ENCODE results near the gene C19orf81. TPM values are rescaled to one million over a fixed set of nuclear protein-coding genes. Genes with fewer than 3 reads are reported as not detected.

The C19orf81 gene
- total and polyA plus RNA-seq, 9 of the 15 experiments (the other 6 are each of a cell fraction or from before 2014, with no cell fraction given) = 2.5 to 42.9 (median 33.0) TPM; not detected in 4

GRCh38 chr19:50679177-50680125 is 30.2 kb downstream of the C19orf81 start (continued):
- no peak for TF ChIP-seq ETV5 (CRISPR knock-in tag; IDR thresholded peaks at IDR 0.05; ENCODE audit: low read depth)
- no peak for TF ChIP-seq NCOA2 (IDR thresholded peaks at IDR 0.05; ENCODE audit: partially characterized antibody in 2 of 2)
- 0 out of 4 replicates have a peak, but pooled peaks of 1 of the 2 experiments have one; percentile 10 for TF ChIP-seq KDM1A (IDR thresholded peaks at IDR 0.05)
- TF ChIP-seq STAG1 (CRISPR knock-in tag; IDR thresholded peaks at IDR 0.05; ENCODE audit: borderline replicate concordance) = no peak
- no peak for TF ChIP-seq POLR3G (IDR thresholded peaks at IDR 0.05; ENCODE audit: extremely low read depth, insufficient read length, insufficient replicate concordance)
- TF ChIP-seq CC2D1A (IDR thresholded peaks at IDR 0.05) = peak; percentile 68; the same call in 1 of the 2 replicates
- TF ChIP-seq MAFF (IDR thresholded peaks at IDR 0.05; ENCODE audit: low read length) = no peak
- TF ChIP-seq, protein P1, sequence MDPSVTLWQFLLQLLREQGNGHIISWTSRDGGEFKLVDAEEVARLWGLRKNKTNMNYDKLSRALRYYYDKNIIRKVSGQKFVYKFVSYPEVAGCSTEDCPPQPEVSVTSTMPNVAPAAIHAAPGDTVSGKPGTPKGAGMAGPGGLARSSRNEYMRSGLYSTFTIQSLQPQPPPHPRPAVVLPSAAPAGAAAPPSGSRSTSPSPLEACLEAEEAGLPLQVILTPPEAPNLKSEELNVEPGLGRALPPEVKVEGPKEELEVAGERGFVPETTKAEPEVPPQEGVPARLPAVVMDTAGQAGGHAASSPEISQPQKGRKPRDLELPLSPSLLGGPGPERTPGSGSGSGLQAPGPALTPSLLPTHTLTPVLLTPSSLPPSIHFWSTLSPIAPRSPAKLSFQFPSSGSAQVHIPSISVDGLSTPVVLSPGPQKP (CRISPR knock-in tag; IDR thresholded peaks at IDR 0.05) = no peak
- no peak for TF ChIP-seq ZNF174 (CRISPR knock-in tag; IDR thresholded peaks at IDR 0.05)
- no peak for TF ChIP-seq SMAD2 (IDR thresholded peaks at IDR 0.05; ENCODE audit: low read depth, low read length)
- TF ChIP-seq ZNF316 (IDR thresholded peaks at IDR 0.05) = peak; percentile 32; the same call in 1 of the 2 replicates
- no peak for TF ChIP-seq TRIM24 (IDR thresholded peaks at IDR 0.05)
- TF ChIP-seq FUS (optimal IDR thresholded peaks at IDR 0.05; ENCODE audit: low read depth, low read length) = no peak
- no peak for TF ChIP-seq ESRRB (CRISPR knock-in tag; IDR thresholded peaks at IDR 0.05; ENCODE audit: borderline replicate concordance)
- no peak for TF ChIP-seq ZFP36 (IDR thresholded peaks at IDR 0.05; ENCODE audit: low read depth, low read length, partially characterized antibody)
- no peak for TF ChIP-seq CEBPB (tag; IDR thresholded peaks at IDR 0.05)
- TF ChIP-seq PHTF2 (CRISPR knock-in tag; IDR thresholded peaks at IDR 0.05) = no peak
- no peak for TF ChIP-seq DMBX1 (CRISPR knock-in tag; IDR thresholded peaks at IDR 0.05; ENCODE audit: borderline replicate concordance)
- TF ChIP-seq MEIS2 (IDR thresholded peaks at IDR 0.05; ENCODE audit: partially characterized antibody) = peak; percentile 78
- no peak for TF ChIP-seq DACH1 (IDR thresholded peaks at IDR 0.05; ENCODE audit: partially characterized antibody)
- no peak for TF ChIP-seq CEBPG (CRISPR knock-in tag; IDR thresholded peaks at IDR 0.05)
- no peak for TF ChIP-seq CEBPG (tag; conservative IDR thresholded peaks at IDR 0.05 in 1 of 2, IDR thresholded peaks at IDR 0.05 in 1 of 2)
- no peak for TF ChIP-seq ZNF717 (CRISPR knock-in tag; IDR thresholded peaks at IDR 0.05)
- TF ChIP-seq SAFB2 (IDR thresholded peaks at IDR 0.05; ENCODE audit: borderline replicate concordance, low read depth, low read length, severe bottlenecking) = no peak
- 0 out of 2 replicates have a peak, but pooled peaks have one; percentile 65 for TF ChIP-seq CBFB (CRISPR knock-in tag; IDR thresholded peaks at IDR 0.05)
- no peak for TF ChIP-seq HDAC2 (IDR thresholded peaks at IDR 0.05)
- TF ChIP-seq POLR2AphosphoS5 (IDR thresholded peaks at IDR 0.05; ENCODE audit: control insufficient read depth, insufficient read depth, low read depth, low read length) = no peak
- TF ChIP-seq GTF2A2 (tag; IDR thresholded peaks at IDR 0.05) = no peak

Data from K562 (cell line).